GM12875 (cell line): ENCODE data around the gene PBX1.

Source experiments
- H3K4me3 ChIP-seq: one replicate; pipeline ENCODE4 v1.5.1; 2011; ENCODE audit warnings: low read depth, low read length, control low read depth
- TF ChIP-seq, protein P1 (sequence below): IDR thresholded peaks from 2 replicates; pipeline ENCODE4 v1.5.1; 2011; ENCODE audit warnings: low read depth, mild to moderate bottlenecking, control low read depth, inconsistent platforms, low read length, moderate library complexity, borderline replicate concordance; ENCODE audit not compliant: insufficient read depth

PBX1 gene

DNA sequence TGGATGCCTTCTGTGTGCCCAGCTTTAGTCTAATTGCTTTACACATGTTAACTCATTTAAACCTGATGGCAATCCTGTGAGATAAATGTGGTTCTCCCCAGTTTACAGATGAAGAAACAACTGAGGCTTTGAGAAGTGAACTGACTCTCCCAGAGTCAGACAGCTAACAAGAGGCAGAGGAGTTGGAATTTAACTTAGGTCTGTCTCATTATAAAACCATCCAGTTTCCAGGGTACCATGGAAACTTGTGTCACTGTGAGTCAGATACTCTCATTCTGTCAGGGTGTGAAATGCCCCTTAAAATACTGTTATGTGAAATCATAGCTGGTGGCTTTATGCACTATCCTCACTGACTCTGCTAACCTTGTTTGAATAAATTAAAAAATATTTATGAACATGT lies 206.6 kb downstream of the PBX1 start:
- TF ChIP-seq, protein P1, sequence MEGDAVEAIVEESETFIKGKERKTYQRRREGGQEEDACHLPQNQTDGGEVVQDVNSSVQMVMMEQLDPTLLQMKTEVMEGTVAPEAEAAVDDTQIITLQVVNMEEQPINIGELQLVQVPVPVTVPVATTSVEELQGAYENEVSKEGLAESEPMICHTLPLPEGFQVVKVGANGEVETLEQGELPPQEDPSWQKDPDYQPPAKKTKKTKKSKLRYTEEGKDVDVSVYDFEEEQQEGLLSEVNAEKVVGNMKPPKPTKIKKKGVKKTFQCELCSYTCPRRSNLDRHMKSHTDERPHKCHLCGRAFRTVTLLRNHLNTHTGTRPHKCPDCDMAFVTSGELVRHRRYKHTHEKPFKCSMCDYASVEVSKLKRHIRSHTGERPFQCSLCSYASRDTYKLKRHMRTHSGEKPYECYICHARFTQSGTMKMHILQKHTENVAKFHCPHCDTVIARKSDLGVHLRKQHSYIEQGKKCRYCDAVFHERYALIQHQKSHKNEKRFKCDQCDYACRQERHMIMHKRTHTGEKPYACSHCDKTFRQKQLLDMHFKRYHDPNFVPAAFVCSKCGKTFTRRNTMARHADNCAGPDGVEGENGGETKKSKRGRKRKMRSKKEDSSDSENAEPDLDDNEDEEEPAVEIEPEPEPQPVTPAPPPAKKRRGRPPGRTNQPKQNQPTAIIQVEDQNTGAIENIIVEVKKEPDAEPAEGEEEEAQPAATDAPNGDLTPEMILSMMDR = no peak
- no peak overlapping the region for H3K4me3 ChIP-seq

DNA sequence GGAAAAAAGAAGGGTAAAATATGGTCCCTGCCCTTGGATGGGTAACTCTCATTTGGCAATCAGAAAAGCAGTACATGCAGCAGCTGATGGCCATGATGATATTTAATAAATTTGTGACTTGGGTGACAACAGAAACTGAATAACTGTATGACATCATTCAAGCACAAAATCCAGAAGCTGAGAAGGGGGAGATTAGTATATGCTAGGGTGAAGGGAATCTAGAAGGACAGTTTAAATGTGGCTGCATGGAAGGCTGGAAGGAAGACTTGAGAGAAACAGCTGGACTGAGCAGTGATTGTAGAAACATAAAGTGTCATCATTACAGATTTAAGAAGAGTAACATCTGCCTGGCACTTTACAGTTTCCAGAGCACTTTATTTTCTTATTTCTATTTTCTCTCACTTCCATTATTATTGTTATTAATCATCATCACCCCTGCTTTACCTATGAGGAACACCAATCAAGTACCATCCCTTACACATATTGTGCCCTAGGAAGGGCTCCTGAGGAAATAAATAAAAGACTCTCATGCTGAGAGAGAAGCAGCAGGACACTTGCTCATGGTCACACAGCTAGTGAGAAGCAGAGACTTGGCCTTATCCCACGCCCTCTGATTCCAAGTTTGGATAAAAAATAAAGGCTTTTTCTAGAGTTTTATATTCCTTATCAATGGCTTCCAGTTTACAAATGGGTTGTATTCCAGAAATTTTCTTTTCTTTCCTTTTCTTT lies 207.2 kb downstream of the PBX1 start:
- TF ChIP-seq, protein P1 = no peak
- H3K4me3 ChIP-seq = no peak overlapping the region

DNA sequence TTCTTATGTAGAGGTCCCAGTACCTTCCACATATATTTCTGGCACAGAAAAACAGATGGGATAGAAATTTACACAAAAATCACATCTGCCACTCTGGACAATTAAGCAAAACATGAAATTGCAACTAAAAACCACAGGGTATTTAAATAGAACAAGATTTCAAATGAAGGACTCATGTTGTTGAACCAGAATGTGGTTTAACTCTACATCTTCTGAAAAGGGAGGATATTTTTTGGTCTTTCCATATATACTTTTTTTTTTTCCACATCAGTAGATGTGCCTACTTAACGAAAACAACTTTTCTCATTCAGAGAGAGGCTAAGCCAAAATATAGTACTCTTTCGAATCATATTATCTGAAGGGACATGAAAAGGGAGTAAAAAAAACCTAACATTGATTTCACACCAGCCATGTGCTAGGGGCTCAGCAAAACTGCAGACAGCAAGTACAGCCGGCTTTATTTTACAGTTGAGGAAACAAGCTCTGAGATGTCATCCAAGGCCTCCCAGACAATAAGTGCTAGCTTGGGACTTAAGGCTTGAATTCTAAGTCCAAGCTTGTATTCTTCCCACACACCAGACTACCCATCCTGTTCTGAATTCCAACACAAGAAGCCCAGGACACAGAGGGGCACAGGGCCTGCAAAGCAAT lies 208.9 kb downstream of the PBX1 start:
- no peak overlapping the region for H3K4me3 ChIP-seq
- TF ChIP-seq, protein P1 = no peak

DNA sequence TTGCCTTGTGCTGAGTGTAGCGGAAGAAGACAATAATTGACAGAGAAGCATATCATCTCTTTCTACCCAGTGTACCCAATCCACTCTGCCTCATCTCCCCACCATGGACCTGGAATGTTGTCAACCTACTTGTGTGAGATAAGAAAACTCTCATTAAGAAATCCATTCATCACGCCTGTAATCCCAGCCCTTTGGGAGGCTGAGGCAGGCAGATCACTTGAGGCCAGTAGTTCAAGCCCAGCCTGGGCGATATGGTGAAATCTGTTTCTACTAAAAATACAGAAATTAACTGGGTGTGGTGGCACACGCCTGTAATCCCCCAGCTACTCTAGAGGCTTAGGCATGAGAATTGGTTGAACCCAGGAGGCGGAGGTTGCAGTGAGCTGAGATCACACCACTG lies 209.6 kb downstream of the PBX1 start:
- TF ChIP-seq, protein P1 = no peak
- H3K4me3 ChIP-seq = no peak overlapping the region

DNA sequence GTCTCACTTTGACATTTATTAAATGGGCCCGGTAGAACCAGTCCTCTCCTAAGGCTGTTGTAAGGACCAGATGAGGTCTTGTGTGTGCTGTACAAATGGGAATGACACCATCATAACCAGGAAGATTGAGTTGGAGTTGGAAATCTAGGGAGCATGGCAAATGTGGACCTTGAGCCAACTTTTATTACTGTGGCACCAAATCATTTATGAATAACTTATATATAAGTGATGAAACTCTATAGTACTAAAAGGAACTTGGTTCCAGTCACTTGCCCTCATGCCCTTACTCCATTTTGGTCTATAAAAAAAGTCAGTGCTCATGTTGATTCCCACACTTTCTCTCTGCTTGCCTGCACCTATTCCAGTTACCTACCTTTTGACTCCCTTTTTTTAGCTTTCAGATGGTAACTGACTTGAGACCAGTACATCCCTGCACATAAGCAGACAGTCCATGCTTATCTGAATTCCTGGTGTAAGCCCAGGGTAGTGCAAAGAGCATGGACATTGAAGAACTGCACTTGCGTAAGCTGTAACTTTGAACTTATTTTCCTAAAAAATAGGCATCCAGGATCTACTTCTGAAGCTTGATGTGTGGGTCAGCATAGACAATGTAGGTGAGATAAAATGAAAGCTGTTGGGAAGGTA lies 210.6 kb downstream of the PBX1 start:
- TF ChIP-seq, protein P1 = no peak
- no peak overlapping the region for H3K4me3 ChIP-seq

DNA sequence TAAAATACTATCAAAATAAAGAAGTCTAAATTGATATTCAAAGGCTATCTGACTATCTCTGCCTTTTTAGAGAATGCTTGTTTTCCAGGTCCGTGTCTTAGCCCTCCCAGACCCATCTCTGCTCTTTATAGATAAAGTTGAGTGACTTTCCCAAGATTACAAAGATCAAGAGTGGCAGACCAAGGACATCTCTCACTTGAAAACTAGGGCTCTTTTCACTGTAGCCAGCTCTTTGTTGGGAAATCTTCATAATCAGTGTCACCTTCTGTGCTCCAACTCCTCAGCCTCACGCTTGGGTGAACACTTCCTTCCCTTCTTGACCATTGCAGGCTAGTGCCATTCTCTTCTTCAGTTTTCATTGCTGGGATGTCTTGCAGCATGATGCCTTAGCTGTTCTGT lies 211.1 kb downstream of the PBX1 start:
- TF ChIP-seq, protein P1 = no peak
- no peak overlapping the region for H3K4me3 ChIP-seq

DNA sequence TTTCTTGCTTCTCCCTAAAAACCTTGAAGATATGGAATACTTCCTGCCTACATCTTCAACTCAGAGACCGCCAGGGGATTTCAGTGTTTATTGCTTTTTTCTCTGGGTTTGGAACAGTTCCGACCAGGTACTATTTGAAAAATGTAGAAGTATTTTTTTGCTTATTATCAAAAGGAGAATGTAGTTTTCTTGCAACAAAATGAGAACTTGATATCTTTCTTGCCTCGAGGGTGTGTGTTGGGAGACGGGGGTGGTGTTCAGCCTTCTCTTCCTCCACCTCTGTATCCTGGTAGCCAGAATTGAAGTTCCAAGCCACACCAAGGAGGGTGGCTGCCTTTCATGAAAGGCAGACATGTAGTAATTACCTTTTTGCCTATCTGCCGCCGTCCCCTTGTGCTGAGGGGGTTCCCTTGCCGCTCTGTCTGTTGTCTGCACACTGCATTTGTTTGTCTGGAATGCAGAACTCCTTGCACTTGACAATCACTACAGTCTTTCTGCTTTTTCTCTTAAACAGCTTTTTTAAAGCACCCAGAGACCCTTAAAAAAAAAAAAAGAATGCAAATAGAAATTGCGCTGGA lies 212.1 kb downstream of the PBX1 start:
- TF ChIP-seq, protein P1 = no peak
- H3K4me3 ChIP-seq = no peak overlapping the region
